ENCODE results near the gene LMAN1L.
"Not testable (repeated sequence)": the region's sequence is repeated elsewhere in the genome, so short reads cannot be mapped to it uniquely, and the experiment has no call there.

Gene LMAN1L

DNA sequence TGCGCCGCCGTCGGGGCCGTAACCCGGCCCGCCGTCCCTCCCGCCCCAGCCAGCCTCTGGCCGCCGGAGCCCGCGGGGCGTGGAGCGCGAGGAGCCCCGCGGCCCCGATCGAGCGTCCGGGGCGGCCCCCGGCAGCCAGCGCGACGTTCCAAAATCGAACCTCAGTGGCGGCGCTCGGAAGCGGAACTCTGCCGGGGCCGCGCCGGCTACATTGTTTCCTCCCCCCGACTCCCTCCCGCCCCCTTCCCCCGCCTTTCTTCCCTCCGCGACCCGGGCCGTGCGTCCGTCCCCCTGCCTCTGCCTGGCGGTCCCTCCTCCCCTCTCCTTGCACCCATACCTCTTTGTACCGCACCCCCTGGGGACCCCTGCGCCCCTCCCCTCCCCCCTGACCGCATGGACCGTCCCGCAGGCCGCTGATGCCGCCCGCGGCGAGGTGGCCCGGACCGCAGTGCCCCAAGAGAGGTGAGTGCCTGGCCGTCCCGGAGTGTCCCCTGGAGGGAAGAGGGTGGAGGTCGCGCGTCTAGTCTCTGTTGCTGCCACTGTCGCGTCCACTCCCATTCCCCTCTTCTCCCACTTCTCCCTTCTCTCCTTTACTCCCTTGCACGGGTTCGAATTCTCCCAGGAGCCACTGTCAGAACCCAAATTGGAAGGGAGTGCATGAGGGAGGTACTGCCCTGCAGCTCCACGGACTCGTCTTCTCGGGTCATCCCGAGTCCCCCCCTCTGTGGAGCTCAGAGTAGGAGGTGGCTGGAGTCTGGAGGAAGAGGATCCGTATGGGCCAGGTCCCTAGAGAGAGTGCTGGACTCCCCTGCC is 30.2 kb upstream of the LMAN1L start:
- peak; percentile 68 for DNase-seq

DNA sequence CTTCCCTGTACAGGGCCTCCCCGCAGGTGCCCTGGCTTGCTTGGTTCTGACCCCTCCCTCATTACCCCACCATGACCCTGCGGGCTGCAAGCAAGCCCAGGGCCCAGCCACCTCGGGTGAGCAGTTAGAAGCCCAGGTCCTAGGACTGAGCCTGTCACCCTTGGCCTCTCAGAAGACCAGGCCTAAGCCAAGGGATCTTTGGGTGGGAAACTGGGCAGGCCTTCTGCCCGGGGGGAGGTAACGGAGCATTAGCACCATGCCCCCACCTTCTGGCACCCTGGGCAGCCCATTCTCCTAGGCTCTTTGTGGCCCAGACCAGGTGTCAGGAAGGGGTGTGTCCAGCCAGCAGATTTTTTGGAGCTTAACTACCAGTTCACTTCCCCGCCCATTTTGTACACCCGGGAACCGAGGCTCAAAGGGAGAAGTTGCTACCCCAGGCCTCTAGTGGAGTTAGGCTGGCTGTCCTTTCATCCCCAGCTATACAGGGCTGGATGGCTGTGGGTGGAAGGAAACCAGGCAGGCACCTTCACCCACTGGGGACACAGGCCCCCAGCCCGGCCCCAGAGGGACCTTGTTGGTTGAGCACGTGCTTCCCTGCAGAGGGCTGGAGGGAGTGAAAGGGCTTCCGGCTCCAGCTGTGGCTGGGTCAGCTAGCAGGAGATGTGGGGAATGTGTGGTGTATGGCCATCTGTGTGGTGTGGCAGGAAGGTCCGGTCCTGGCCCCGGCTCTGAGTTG is 29.4 kb upstream of the LMAN1L start:
- DNase-seq = no peak

DNA sequence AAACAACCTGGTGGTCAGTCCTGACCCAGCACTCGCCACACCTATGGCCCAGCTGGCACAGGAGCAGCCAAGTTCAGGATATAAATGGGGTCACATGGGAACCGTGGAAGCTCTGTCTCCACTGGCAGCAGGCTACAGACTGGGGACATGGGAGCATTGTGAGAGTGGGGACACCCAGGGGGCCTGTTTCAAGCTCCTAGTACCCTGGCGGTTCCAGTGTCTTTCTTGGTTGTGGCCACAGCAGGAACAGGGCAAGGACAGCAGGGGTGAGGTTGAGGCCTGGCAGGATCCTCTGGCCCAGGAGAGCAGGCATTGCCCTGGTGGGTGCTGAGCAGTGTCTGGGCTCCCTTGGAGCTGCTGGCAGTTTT is 28.8 kb upstream of the LMAN1L start:
- no peak for DNase-seq

DNA sequence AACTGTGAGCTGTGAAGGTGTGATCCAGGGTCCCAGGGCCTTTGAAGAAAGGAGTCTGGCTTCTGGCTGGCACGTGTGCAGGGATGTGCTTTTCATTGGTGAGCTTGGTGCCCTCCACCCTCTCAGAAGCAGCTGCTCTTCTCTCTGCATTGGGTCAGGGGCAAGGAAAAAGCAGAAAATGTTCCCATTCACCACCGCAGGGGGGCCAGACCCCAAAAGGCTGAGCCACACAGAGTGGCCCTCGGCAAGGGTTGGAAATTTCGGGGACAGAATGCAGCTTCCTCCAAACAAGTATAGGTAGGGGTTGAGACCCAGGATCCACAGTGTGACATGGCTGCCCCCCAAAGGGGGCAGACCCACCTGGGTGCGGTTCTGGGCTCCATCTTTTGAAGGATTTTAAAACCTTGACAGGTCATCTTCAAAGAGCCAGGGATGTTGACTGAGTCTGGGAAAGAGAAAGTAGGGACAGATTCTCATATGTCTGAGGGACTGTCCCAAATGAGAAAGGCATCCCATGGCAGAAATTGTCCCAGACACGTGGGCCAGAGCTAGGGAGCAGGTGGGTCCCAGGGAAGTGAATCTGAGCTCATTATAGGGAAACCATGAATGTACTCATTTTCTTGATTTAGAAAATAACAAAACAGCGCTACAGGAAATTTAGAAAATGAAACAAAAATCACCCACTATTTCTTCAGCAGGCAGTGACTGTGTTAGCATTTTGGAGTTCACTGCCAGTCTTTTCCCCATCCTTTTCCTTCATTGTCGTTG is 28.0 kb upstream of the LMAN1L start:
- DNase-seq = no peak

DNA sequence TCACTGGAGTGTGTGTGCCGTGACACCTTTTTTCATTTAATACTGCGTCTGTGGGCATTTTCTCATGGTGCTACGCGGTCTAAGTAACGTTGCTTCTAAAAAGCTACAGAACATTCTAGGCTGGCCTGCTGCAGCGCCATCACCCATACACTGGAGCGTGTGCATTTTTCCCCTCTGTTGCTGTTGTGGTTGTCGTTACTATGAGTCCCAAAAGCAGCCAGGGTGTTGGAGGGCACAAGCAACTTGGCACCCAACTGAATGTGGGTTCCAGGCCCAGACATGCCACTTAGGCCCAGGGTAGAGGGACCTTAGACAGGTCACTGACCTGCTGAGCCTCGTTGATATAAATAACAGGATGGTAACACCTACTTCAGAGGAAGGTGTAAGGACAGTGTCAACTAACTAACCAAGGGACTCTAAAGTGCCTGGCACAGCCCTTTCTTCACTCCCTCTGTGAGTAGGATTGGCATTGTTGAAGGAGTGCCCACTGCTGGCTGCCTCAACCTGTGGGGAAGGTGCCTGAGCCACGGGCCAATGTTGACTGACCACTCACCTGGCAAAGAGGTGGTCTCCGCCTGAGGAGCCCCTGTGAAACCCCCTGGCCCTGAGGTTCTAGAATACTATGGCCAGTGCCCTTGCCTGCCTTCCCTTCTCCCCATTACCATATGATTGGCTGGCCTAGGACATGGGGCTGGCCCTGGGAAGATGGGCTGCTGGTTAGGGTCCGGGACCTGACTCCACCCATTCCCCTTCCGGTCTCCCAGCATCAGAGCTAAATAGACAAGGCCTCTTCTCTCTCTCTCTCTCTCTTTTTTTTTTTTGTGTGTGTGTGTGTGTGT is 27.2 kb upstream of the LMAN1L start:
- no peak for DNase-seq

DNA sequence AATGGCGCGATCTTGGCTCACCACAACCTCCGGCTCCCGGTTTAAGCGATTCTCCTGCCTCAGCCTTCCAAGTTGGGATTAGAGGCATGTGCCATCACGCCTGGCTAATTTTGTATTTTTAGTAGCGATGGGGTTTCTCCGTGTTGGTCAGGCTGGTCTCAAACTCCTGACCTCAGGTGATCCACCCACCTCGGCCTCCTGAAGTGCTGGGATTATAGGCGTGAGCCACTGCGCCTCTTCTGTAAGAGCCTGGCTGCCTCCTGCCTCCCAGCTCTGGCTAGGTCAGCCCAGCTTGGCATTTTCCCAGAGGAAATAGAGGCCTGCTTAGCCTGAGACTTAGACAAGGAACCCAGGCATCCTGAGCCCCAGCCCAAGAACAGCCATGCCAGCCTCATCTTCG is 26.6 kb upstream of the LMAN1L start:
- DNase-seq = not testable (repeated sequence)

DNA sequence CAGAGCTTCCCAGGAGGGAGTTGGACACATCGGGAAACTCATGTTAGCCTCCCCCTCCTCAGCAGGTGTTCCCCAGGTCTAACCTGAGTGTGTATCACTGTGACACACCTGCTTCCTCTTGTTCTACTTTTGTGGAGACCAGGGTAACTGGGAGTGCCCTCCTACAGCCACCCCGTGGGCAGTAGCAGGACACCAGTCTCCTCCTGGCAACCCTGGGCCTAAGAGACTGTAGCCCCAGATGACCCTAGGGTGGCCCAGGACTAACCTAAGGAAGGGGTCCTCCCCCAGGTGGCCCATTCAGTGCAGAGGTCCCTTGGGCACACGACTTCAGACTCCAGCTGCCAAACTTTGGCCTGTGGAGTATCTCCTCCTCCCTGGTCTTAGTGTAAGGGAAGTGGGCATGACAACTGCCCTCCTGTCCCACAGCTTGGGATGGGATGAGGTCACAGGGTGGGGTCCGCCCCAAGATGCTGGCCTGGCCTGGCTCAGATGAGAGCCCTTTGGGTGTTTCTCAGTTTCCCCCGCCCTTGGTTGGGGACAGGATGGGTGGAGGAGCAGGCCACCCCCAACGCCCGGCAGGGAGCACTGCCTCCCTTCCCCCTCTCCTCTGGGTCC is 26.0 kb upstream of the LMAN1L start:
- DNase-seq = no peak

DNA sequence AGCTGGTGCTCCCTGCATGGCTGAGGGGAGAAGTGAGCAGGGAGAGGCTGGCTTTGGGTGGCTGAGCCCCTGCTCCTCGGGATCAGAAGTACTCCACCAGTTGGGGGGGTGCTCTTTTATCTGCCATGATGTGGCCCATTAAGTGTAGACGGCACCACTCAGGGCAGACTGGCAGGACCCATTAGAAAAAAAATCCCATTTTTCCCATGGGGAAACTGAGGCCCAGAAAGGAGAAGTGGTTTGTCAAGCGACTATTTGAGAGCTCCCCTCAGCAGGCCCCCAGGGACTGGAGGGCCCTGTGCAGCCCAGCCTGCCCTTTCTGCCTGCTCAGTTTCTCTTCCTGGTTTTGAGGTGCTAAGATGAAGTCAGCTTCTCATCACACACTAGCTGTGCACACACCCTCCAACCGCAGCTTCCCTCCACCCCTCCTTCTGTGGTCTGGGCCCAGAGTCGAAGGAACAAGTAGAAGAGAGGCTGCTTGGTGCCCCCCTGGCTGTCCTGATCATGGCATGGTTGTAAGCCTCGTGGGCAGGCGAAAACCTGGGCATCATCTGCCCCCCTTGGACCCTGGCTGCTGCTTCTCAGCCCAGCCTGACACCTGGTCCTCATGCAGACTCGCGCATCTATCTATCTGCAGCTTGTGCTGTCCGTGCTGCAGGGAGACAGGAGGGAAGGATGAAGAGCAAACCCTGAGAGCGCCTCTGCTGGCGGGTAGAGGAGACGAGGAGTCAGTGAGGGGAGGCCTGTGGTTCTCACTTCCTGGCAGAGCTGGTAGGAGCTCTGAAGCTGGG is 25.2 kb upstream of the LMAN1L start:
- peak; percentile 91 for DNase-seq

DNA sequence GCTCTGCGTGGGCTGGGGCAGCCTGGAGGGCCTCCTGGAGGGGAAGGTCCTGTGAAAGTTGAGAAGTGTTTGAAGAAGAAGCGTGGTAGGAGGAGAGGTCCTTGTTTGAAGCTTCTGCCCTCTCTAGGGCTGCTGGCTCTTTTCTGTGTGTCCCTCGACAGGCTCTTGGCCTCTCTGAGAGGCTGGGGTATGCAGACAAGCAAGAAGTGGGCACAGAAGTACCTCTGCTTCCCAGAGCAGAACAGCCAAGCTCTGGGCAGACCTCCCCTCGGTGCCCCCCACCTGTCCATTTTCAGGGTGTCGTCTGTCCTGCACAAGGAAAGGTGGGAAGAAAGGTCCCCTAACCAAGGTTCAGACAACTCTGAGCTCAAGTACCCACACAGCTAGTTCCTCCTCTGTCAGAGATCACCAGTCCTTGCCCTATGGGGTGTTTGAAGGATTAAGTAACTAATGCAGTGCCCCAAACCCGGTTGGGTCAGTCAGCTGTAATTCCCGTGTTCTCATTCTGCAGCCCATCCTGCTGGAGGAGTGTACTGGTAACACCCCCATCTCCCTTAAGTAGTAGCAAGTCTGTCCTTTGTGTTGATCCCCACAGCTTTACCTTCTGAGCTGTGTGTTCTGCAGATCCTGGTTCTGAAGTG is 24.5 kb upstream of the LMAN1L start:
- DNase-seq = no peak

DNA sequence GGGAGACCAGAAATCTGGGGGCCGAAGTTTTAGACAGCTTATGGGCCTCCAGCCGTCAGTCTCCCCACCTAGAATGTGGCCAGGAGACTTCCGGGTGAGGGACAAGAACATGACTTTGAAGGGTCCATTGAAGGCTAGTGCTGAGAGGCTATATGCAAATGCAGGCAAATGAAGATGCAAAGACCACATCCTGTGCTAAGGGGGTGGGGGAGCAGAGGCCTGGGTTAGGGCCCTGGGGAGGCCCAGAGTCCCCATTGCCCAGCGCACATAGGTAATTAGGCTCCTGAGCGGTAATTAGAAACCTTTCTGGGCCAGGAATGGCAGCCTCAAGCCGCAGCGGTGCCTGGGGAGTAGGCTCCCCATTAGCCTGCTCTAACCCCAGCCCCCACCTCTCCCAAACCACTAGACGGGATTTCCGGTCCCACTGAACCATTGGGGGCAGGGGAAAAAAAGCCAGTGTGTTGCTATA is 23.9 kb upstream of the LMAN1L start:
- no peak for DNase-seq

DNA sequence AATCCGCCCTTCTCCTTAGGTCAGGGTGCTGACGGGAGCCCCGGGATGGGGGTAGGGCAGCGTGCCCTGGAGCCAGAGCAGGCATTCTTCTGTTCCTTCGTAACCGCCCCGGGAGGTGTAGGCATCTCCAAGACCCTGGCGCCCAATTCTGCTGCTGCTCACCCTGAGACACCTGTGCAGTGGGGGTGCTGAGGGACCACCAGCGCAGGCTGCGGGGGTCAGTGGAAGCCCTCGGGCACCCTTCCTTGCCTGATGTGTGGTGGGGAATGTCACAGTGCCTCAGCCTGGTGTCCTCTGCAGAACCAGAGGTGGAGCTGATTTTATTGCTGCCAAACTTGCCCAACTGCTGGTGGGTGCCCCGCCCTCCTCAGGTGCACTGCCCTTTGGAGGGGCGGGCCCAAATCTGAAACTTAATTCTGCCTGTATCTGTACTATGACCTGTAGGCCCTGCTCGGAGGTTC is 23.4 kb upstream of the LMAN1L start:
- DNase-seq = no peak

DNA sequence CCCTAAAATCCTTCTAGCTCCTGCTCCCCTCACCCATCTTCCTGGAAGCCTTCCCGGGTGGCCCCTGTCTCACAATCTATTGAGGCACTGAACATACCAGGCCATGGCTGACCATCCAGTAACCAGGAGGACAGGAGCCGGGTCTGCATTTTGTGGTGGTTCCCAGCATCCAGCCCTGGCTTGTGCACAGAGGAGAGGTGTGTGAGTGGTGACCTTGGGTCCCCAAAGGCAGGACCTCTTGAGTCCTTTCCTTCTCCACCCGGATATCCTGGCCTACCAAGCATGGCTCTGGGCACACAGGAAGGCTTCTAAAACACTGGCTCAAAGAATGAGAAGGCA is 22.9 kb upstream of the LMAN1L start:
- no peak for DNase-seq

DNA sequence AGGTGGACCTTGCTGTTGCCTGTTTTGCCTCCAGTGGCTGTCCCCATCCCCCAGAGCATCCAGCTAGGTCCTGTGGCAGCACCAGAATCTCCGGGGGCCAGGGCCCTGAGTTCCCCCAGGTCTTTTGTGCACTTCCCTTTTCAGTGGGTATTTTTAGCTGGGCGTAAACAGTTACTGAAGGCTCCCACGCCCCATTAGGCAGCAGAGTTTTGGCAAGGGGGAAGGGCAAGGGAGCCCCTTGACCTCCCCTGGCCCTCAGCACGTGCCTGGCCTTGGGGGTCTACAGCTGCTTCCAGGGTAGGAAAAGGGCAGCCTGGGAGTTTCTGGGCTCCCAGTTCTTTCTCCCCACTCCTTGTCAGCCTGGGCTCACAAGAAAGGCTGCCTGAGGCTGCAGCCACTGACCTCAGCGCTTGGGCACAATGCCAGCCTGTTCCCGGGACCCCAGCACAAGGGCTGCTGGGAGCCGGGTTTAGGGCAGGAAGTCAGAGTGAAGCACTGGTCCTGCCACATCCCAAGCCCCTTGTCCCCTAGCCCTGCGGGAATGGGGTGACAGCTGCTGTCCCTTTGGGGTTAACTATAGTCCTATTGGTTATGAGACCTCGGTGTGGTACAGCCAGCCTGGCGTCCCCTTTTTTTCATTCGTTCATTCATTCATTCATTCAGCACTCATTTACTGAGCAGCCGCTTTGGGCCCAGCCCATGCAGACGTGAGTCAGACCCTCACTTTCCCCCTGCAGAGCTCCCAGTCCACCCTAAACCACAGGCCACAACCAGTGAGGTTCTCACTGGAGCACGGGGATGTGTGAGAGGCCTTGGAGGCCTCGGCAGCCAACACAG is 22.3 kb upstream of the LMAN1L start:
- DNase-seq = no peak

DNA sequence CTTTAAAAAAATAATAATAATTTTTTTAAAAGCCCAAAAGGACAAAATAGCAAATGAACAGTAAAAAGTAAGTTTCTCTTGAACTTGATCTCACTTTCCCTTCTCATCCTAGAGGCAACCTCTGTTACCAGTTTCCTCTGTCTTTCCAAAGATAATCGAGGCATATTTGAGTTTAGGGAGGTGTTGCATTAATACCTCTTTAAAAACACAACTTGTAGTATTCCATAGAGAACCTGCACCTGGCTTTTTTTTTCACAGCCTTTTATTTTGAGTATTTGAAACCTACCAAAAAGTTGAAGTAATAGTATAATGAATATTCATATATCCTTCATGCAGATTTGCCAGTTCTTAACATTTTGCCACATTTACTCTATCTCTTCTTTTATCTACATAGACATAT is 21.6 kb upstream of the LMAN1L start:
- no peak for DNase-seq

DNA sequence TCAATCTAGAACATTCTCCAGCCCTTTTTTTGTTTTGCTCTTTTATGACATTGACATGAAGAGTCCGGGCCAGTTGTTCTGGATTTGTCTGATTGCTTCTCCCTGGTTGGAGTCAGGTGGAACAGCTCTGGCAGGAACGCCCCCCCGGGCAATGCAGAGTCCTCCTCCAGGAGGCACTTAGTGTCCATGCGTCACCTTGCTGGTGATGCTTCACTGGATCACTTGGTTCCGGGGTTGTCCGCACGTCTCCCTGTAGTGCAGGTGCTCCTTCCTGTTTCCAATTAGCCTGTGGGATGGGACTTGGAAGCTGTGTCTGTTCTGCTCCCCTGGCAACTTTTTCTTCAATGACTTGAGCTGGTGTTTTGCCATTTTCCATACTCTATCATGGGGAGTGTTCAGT is 21.0 kb upstream of the LMAN1L start:
- DNase-seq = no peak

DNA sequence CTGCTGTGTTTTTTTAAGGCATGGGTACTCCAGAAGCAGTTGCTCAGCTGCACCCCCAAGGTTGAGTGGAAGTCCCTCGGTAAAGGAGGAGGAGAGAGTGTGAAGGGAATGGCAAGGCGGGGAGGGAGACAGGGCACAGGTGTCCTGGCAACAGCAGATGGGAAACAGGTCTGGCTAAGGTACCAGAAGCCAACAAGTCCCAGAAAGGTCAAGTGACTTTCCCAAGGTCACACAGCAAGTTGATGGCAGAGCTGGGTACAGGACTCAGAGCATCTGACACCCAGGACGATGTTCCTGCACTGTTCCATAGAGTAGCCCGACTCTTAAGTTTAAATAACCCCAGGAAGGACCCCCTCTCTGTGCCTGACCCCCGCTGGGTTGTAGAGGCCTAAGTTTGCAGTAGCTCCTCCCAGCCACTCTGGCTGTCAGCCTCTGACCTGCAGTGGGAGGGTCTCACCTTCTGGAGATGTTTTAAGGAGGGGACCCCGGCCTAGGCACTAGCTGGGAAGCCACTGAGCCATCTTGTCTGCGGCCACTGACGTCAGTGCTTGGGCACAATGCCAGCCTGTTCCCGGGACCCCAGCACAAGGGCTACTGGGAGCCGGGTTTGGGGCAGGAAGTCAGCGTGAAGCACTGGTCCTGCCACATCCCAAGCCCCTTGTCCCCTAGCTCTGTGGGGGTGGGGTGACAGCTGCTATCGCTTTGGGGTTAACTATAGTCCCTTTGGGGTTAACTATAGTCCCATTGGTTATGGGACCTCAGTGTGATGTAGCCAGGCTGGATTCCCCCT is 20.2 kb upstream of the LMAN1L start:
- no peak for DNase-seq

DNA sequence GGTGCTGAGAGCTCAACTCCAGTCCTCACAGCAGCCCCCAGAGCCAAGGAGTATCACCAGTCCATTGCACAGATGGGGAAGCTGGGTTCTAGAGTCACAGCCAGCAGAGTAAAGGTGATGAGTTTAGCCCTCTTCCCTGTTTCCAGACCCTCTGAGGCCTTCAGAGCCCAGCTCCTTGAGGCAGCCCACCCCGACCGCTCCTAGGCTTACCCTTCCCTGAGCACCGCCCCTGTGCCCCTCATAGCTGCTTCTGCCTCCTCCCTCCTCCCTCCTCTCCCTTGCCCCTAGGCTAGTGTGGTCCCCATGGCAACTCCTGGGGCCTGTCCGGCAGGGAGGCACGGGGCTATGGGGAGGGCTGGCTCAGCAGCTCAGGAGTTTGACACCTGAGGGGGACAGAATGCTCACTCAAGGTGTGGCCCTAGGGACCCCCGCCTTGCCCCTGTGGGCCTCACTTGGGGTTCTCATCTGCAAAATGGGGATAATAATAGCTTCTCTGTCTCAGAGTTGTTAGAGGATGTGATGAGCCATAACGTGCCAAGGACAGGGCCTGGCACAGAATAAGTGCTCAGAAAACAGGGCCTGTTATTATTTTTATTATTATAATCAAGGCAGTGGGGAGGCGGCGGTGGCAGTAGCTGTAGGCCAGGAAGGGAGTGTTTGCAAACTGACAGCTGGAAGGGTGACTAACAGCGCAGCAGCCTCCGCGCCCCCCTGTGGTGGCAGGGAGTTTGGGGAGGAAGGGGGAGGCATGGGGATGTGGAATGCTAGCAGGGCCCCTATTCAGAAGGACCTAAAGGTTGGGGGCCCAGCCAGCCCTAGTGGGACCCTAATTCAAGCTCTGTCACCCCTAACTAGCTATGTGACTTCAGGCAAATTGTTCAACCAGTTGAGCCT is 19.3 kb upstream of the LMAN1L start:
- DNase-seq = peak; percentile 75
